Posterior vena cava (tissue), 2 donors: Measurements from ENCODE around the gene KIAA1217. TPM values are rescaled to one million over a fixed set of nuclear protein-coding genes. Genes with fewer than 3 reads are reported as not detected.
"Not testable (repeated sequence)": the region's sequence is repeated elsewhere in the genome, so short reads cannot be mapped to it uniquely, and the experiment has no call there.

Source experiments
- DNase-seq: peaks from one replicate; pipeline ENCODE4 v3.0.0-alpha.2; 2020; ENCODE audit warnings: low spot score
- intact Hi-C, 2 donors: fragments of 100-400 bp; cut with DNase I; formaldehyde crosslinking; loops; one replicate each; pipeline versions ENCODE4 v1.14.1 to v1.14.2; 2022 to 2023
- total RNA-seq, 2 donors: library from RNA; stranded (reverse); fragmentation: NEBNext Ultra II Directional; extraction: Animal tissue kit (Norgen Biotek cat#: 25700); gene quantifications; one replicate each; pipeline ENCODE4 v1.2.1, GENCODE V29; 2021
- donor health status: DM: yes; HTN: yes; CAD: no.
- donor health status: DM: yes; HTN: yes; CAD: no.

KIAA1217 gene
- total RNA-seq, 2 donors from 2014 or later = 11.8 to 20.3 TPM

DNA sequence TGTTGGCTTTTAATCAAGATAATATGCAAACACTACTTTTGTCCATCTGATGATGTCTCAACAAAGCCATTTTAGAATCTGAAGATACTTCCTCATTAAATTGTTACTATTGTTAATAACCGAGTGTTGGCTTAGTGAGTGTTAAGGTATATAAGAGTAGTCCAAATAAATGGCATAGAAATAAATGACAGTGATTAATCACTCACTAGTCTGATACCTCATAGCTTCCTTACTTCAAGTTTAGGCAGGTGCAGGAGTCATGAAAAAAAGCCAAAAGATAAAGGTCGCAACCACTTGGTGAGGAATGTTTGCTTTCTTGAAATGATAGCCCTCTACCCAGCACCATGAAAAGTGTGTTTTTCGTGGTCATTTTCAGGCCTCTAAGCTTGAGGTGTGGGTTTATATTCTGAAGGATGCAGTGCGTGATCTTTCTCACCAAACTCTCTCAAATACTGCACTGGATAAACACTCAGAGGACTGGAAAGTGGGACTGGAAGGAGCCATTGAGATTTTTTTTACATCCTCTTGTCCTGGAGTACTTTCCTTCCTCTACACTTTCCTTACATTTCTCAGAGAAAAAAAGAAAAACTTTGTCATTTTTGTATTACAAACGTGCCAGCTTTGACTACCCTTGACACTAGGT is 138.1 kb downstream of the KIAA1217 start:
- DNase-seq = no peak
- intact Hi-C loops = no loop called here

DNA sequence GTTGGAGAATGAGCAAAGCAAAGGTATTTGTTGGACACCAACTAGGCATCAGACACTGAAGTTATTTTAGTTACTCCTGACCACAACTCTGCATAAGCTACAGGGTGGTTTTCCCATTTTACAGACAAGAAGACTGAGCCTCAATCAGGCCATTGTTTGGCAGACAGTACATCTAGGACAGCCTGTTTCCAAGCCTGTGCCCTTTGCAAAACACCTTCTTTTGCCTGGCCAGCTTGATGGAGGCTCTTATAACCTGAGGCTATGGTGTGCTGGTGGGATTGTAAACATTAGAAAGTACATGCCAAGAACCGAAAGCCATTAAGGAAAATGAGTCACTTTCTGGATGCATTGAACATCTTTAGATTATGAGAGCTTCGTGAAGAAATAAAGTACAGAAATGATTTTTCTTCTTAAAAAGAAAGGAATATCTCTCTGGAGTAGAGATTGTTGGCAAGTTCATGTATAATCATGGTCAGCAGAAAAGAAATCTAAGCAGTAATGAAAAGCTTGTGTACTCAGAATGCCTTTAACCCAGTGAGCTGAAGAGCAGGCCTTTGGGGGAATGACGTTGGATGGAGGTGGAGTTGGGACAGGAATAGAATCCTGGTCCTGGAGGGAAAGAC is 140.6 kb downstream of the KIAA1217 start:
- intact Hi-C loops = loop anchor here (10.0 kb wide), 3 partner anchors 135 to 355 kb away; partner anchors contain the start of gene KIAA1217 (in 1 of the 2)
- DNase-seq = no peak

DNA sequence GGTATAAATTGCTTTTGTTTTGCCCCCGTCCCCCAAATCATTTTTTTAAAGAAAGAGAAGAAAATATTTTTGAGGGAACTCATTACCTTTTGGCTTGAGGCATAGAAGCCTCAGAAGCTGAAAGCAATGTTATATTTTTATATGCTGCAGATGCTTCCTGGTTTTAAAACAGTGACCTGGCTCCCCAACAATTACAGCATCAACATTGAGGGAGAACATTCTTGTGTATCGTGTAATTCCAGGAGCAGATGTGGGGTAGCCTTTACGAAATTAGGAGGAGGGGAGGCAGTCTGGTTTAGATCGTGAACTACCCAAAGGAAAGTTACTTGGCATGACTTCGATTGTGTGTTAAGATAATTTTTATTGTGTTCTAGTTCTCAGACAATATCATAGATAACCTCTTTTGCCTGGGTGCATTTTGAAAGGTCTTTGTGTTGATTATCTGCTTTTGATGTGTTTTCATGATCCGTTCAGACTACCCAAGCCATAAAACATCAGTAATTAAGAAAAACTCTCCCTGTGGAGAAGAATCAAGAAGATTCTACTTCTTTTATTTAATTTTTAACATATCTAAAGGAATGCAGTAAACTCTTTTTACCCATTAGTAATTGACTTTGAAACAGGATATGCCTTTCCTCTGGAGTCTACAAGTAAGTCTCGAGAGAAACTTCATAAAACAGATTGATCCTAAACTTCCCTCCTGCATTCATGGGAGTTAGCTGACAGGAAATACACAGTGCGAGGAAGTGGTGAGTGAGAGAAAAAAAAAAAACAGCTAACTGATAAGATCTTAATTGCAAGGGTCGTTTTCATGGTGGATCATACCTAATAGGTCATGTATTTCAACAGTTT is 141.4 kb downstream of the KIAA1217 start:
- no peak for DNase-seq
- intact Hi-C loops = loop anchor here (10.0 kb wide), 3 partner anchors 135 to 355 kb away; partner anchors contain the start of gene KIAA1217 (in 1 of the 2)

DNA sequence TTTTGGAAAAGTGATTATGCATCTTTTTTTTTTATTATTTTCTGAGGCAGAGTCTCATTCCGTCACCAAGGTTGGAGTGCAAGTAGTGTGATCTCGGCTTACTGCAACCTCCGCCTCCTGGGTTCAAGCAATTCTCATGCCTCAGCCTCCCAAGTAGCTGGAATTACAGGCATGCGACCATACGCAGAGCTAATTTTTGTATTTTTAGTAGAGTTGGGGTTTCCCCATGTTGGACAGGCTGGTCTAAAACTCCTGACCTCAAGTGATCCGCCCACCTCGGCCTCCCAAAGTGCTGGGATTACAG is 141.9 kb downstream of the KIAA1217 start:
- intact Hi-C loops = loop anchor here (10.0 kb wide), 3 partner anchors 136 to 356 kb away; partner anchors contain the start of gene KIAA1217 (in 1 of the 2)
- DNase-seq = not testable (repeated sequence)

DNA sequence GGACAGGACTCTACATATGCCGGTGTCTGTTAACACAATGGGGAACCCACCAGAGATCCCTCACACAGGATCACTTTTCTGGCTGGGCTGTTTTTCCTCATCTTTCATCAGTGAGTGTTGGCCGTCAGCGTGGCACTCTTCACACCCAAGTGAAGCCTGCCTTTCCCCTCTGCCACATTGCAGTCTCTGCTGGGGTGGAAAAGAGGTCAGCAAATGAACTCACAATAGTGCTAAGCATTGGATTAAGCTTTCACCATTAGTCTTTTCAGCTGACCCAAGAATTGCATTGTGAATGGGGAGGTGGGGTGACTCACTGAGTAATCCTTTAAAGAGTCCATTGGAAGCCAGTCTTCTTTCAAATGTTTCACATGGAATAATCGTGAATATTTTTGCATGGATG is 143.0 kb downstream of the KIAA1217 start:
- DNase-seq = no peak
- intact Hi-C loops = loop anchor here (10.0 kb wide), 3 partner anchors 137 to 357 kb away; partner anchors contain the start of gene KIAA1217 (in 1 of the 2)

DNA sequence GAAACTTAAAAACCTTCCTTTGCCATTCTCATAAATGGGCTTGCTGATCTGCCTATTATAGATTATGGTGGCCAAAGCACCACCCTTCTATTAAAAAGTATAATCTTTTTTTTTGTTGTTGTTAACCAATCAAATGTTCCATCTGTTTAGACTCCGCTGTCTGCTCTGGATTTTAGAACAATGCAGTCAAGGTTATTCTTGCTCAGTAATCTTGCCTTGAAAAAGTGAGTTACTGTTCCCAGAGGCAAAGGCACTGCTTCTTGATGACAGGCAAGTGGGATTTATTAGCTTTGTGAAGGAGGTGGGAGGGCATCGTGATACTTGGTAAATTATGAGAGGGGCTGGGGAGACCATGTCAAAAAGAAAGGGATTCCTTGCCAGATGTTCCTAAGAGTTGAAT is 143.5 kb downstream of the KIAA1217 start:
- intact Hi-C loops = loop anchor here (10.0 kb wide), 3 partner anchors 138 to 358 kb away; partner anchors contain the start of gene KIAA1217 (in 1 of the 2)
- no peak for DNase-seq

DNA sequence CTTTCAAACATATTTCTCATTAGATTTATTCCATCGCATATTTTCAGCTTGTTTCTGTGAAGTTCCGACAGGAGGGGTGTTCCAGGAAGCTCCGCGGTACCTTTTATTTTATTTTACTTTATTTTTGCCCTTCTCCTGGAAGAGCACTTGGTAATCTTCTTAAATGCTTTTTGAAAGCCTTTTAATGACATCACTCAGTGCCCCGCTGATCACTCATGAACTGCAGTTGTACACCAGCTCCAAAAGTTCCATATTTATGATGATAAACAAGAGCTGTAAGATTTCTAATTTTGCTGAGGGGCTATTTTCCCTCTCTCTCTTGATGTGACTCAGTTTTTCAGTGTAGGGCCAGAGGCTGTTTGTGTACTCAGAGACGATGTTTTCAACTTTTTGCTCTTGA is 144.4 kb downstream of the KIAA1217 start:
- intact Hi-C loops = loop anchor here (10.0 kb wide), 3 partner anchors 139 to 359 kb away; partner anchors contain the start of gene KIAA1217 (in 1 of the 2)
- DNase-seq = no peak

DNA sequence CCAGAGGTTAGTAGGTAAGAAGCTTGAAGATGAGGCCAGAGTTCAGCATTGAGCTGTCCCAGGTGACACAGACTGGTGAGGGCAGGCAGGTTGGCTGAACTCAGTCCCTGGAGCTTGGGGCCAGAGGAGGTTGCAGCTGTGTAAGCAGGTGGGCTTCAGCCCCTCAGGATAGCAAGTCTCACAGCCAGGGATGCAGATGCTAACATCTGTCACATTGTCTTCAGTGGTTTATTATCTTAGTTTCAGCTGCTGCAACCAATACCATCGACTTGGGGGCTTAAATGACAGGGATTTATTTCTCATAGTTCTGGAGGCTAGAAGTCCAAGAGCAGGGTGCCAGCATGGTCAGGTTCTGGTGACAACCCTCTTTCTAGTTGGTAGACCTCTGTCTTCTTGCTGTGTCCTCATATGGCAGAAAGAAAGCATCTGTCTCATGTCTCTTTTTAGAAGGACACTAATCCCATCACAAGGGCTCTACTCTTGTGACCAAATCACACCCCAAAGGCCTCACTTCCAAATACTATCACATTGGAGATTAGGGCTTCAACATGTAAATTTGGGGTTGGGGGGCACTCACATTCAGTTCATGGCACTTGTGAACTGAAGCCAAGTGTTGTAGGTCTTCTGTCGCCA is 146.2 kb downstream of the KIAA1217 start:
- no peak for DNase-seq
- intact Hi-C loops = loop anchor here (10.0 kb wide), 3 partner anchors 140 to 360 kb away; partner anchors contain the start of gene KIAA1217 (in 1 of the 2)

DNA sequence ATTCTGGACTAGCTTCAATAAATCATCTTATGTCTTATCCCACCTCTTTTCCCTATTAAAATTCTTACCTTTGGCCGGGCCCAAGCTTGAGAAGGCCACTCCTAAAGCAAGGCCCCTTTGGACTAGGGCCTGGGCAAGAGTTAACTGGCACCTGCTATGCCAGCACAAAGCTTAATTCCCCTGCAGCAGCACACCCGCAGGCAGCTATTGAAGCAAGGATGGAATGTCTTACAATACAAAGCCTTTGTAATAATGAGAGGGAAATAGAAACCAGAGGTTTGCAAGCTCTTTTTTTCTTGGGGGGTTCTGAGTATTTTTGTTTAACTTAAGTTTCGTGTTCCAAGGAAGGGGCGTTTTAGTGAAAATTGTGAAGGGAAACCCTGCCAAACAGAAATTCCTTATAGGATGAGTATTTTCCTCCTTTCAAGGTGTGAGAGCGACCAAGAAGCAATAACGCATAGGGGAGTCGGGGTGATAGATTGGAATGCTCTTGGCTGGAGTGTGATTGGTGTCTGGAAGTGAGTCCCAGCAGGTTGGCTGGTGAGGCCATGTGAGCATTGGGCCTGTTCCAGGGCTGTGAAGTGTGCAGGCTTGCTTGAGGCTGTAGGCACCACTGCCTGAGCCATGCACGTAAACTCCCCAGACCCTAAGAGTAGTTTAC is 148.5 kb downstream of the KIAA1217 start:
- no peak for DNase-seq
- intact Hi-C loops = loop anchor here (10.0 kb wide), 3 partner anchors 143 to 363 kb away; partner anchors contain the start of gene KIAA1217 (in 1 of the 2)

DNA sequence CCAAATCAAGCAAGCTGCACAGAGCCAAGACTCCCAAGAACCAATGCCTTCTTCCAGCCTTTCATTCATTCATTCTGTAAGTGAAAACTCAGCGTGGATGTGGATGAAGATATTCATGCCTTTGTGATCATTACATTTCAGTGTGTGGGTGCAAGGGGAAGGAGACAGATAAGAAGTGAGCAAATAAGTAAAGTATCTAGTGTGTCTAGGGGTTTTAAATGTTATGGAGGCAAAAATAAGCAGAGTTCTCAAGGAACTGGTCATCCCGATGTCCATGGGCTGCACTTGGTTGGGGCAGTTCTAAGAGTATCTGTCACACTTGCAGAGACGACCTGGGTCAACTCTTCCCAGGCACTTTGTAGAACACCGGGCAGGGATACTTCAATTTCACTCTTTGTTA is 149.1 kb downstream of the KIAA1217 start:
- intact Hi-C loops = loop anchor here (10.0 kb wide), 3 partner anchors 143 to 363 kb away; partner anchors contain the start of gene KIAA1217 (in 1 of the 2)
- no peak for DNase-seq

DNA sequence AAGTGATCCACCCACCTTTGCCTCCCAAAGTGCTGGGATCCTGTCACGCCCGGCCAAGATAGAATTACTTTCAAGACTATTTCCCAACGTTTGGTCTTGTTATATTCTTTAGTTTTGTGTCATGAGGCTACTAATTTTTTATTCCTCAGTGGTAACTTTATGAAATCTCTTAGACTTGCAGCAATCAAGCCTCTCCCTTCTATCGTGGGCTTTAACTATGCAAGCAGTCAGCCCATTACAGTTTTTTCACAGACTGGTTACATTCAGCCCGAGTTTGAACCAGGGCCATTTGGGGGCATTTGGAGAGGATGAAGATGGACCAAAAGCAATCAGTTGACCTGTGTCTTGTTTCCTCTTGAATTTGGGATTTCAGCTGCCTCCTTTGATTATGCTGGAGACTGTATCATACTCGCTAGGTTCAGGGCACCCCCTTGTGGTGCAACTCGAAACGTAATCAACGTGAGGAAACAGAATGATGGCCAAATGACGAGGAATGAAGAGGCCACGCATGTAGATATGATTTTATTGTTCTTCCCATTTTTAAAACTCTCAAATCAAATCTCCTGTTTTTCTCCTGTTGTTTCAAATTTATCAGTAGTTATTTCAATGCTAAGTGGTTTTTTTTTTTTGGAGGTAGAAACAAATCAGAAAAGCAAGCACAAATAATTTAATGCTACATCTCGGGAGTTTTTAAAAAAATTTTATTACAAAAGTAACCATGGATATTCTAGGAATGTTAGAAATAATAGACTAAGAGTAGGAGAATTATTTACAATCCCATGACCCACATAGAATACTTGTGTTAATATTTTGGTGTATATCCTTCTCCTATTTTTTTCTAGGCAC is 151.6 kb downstream of the KIAA1217 start:
- DNase-seq = peak; percentile 83
- intact Hi-C loops = no loop called here

DNA sequence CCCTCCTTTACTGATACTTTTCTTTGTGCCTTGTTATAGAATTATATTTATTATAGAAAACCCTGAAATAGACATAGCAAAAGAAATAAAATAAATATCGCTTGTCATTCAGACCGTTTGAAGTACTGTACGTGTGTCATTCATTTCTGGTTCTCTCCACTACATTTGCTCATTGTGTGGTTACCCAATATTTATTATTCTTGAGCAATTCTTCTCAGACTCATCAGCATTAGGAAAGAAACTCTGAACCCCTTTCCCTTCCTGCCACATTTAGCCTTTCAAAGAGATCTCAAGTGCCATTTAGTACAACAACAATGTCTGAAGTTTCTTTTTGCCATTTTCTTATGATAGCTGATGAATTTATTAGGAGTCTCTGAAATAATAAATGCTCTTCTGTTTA is 154.1 kb downstream of the KIAA1217 start:
- no peak for DNase-seq
- intact Hi-C loops = no loop called here

DNA sequence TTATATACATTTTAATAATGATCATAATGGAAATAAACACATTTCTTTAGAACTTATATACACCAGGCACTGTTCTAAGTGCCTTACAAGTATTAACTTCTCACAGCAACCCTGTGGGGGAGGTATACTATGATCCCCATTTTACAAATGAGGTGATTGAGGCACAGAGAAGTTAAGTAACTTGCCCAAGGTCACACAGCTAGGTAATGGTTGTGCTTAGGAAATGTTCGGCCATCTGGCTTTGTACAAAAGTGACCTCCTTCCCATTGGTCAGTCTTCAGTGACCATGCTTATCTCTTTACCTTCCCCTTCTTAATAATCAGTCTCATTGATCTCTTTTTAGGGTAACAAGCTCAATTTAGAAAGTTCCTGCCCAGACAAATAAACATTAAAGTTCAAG is 158.8 kb downstream of the KIAA1217 start:
- no peak for DNase-seq
- intact Hi-C loops = no loop called here

DNA sequence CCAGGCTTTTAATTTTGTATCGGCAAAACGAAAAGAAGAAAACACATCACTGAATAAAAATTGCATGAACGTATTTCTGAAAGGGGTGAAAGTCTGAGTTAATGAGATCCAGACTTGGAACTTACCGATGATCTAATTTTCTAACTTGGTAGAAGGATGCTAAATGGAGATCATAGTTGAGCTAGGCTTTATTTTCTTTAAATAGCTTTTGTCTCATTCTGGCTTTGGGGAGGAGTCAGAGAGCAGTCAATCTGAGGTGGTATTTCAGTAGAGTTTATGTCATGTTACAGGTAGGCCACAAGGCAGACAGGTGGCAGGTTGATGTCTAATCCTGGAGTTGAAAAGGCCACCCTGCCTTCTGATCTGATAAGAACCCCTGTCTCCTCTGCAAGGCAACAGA is 161.9 kb downstream of the KIAA1217 start:
- DNase-seq = no peak
- intact Hi-C loops = loop anchor here in 1 of 2 donors (10.0 kb wide), 1 partner anchor 376 kb away; no protein-coding TSS in a partner anchor

DNA sequence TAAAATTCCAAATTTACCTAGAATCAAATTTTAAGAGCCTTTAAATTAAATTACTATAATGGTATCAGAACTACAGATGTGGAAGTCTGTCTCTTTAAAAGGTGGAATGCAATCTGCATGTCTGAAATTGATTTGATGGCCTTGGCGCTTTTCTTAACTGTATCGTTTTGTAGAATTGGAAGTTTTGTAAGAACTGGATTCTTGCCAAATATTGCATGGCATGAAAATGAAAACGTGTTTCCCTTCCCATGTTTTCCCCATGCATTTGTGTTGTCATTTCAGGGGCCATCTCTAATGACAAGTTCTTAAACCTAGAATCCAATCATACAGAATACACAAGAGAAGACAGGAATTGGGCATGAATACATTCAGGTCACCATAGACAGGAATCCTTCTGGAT is 162.5 kb downstream of the KIAA1217 start:
- no peak for DNase-seq
- intact Hi-C loops = loop anchor here in 1 of 2 donors (10.0 kb wide), 1 partner anchor 377 kb away; no protein-coding TSS in a partner anchor

DNA sequence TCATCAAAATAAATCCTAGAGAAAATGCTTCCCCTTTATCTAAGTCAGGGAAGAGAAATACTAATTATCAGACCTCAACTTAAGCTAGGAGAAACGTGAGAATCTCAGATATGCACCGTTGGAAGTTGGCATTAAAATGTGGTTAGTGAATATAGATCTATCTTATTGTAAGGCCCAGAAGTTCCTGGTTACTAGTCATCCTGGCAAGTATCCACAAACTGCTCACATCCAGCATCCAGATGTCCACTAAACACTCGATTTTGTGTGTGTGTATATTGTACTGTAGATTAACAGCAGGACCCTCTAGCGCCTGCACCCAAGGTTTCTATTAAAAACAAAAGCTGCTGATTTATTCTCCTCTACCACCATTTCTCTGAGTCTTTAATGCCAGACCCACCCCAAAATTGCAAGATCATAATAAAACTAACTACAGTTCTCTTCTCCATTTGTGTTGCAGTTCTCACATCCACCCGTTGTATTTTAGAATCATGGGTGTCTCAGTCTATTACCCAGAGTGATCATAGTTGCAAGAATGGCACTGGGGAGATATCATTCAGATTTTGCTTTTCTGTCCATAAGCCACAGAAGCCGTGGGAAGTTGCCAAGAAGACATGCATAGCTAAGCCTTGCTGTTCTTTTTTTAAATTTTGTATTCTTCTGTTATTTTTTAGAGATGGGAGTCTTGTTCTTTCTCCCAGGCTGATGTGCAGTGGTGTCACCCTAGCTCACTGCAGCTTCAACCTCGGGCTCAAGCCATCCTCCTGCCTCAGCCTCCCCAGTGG is 165.4 kb downstream of the KIAA1217 start:
- intact Hi-C loops = loop anchor here in 1 of 2 donors (10.0 kb wide), 1 partner anchor 380 kb away; no protein-coding TSS in a partner anchor
- no peak for DNase-seq

DNA sequence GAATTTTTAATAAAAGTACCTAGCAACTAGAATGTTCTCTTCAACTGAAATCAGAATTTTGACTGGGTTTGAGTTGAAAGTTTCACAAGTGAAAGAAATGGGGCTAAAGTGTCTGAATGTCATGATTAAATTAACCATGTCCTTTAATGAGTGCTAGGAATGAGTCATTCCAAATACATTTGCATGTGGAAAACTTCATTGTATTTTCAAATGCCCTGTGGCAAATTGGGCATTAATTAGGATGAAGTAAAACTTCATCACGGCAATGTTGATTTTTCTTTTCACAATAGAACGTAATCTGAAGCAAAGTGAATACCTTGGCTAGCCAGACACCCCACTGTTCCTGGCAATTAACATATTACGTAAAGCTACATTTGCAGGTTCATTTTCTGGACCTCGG is 166.6 kb downstream of the KIAA1217 start:
- no peak for DNase-seq
- intact Hi-C loops = loop anchor here in 1 of 2 donors (10.0 kb wide), 1 partner anchor 381 kb away; no protein-coding TSS in a partner anchor
